Mesenchymal stem cell (in vitro differentiated cells and primary cell): ENCODE data around the gene DNAJC13.

ENCODE experiments used
- DNase-seq: peaks from one replicate; pipeline ENCODE4 v3.0.0-alpha.2; 2013
- H2AFZ ChIP-seq: one replicate; pipeline ENCODE4 v1.6.1; 2013; ENCODE audit warnings: low read depth, mild to moderate bottlenecking, control low read depth, inconsistent platforms, low read length, moderate library complexity
- H2AK5ac ChIP-seq: 2 replicates; pipeline ENCODE4 v1.6.1; 2013; ENCODE audit warnings: low read length, moderate library complexity, mild to moderate bottlenecking, inconsistent platforms; ENCODE audit not compliant: severe bottlenecking
- H2BK120ac ChIP-seq: one replicate; pipeline ENCODE4 v1.6.1; 2013; ENCODE audit warnings: low read depth, mild to moderate bottlenecking, inconsistent platforms, low read length, moderate library complexity
- H2BK12ac ChIP-seq, 2 experiments: one replicate each; pipeline ENCODE4 v1.6.1; 2013; ENCODE audit warnings: inconsistent platforms in 2 of 2, low read length in 2 of 2, mild to moderate bottlenecking in 2 of 2, moderate library complexity in 2 of 2, control low read depth in 1 of 2
- H2BK15ac ChIP-seq: one replicate; pipeline ENCODE4 v1.6.1; 2013; ENCODE audit warnings: mild to moderate bottlenecking, low read depth, inconsistent platforms; ENCODE audit not compliant: poor library complexity, severe bottlenecking
- H2BK5ac ChIP-seq: 2 replicates; pipeline ENCODE4 v1.6.1; 2013; ENCODE audit warnings: low read depth, mild to moderate bottlenecking, low read length, control low read depth, inconsistent platforms; ENCODE audit not compliant: poor library complexity, severe bottlenecking
- H3K14ac ChIP-seq, 2 experiments: one replicate each; pipeline ENCODE4 v1.6.1; 2013; ENCODE audit warnings: inconsistent platforms in 2 of 2, low read length in 2 of 2, control low read depth in 1 of 2, mild to moderate bottlenecking in 1 of 2, moderate library complexity in 1 of 2
- H3K18ac ChIP-seq, 2 experiments: one replicate each; pipeline ENCODE4 v1.6.1; 2013; ENCODE audit warnings: inconsistent platforms in 2 of 2, low read length in 2 of 2, control low read depth in 1 of 2, low read depth in 1 of 2, mild to moderate bottlenecking in 1 of 2
- H3K23ac ChIP-seq, 2 experiments: one replicate each; pipeline ENCODE4 v1.6.1; 2013; ENCODE audit warnings: inconsistent platforms in 2 of 2, low read length in 2 of 2, mild to moderate bottlenecking in 2 of 2, moderate library complexity in 2 of 2, control low read depth in 1 of 2
- H3K27ac ChIP-seq: 2 replicates; pipeline ENCODE4 v1.5.1; 2013; ENCODE audit warnings: mild to moderate bottlenecking, moderate library complexity, low read length, control low read depth, inconsistent platforms; ENCODE audit not compliant: poor library complexity, severe bottlenecking
- H3K27me3 ChIP-seq, 2 experiments: 2 replicates each; pipeline versions ENCODE4 v1.6.1 to v1.7.0; 2013; ENCODE audit warnings: low read length in 2 of 2, mild to moderate bottlenecking in 2 of 2, moderate library complexity in 2 of 2, control low read depth in 1 of 2, inconsistent platforms in 1 of 2; ENCODE audit not compliant: control insufficient read depth in 1 of 2, insufficient read depth in 1 of 2
- H3K36me3 ChIP-seq, 2 experiments: 2 replicates each; pipeline versions ENCODE4 v1.6.1 to v1.7.0; 2013; ENCODE audit warnings: low read length in 2 of 2, control low read depth in 1 of 2, inconsistent platforms in 1 of 2, low read depth in 1 of 2, mild to moderate bottlenecking in 1 of 2; ENCODE audit not compliant: insufficient read depth in 2 of 2, control insufficient read depth in 1 of 2
- H3K4ac ChIP-seq, 2 experiments: one replicate each; pipeline ENCODE4 v1.6.1; 2013; ENCODE audit warnings: inconsistent platforms in 2 of 2, low read length in 2 of 2, mild to moderate bottlenecking in 2 of 2, moderate library complexity in 2 of 2, control low read depth in 1 of 2, low read depth in 1 of 2
- H3K4me1 ChIP-seq: 2 replicates; pipeline ENCODE4 v1.6.1; 2013; ENCODE audit warnings: low read depth, low read length, control low read depth; ENCODE audit not compliant: control insufficient read depth, insufficient read depth
- H3K4me2 ChIP-seq: 2 replicates; pipeline ENCODE4 v1.6.1; 2013; ENCODE audit warnings: low read length, mild to moderate bottlenecking, inconsistent platforms; ENCODE audit not compliant: poor library complexity, severe bottlenecking
- H3K4me3 ChIP-seq, 2 experiments: 2 replicates each; pipeline versions ENCODE4 v1.5.1 to v1.7.0; 2013; ENCODE audit warnings: low read length in 2 of 2, mild to moderate bottlenecking in 2 of 2, control low read depth in 1 of 2, low read depth in 1 of 2; ENCODE audit not compliant: insufficient read depth in 1 of 2
- H3K79me1 ChIP-seq: replicated peaks from 2 replicates; pipeline ENCODE4 v1.6.1; 2013; ENCODE audit warnings: mild to moderate bottlenecking, control low read depth, low read length, inconsistent platforms; ENCODE audit not compliant: poor library complexity, severe bottlenecking
- H3K9ac ChIP-seq: 2 replicates; pipeline ENCODE4 v1.7.0; 2013; ENCODE audit warnings: mild to moderate bottlenecking, low read length, moderate library complexity
- H3K9me3 ChIP-seq: 2 replicates; pipeline ENCODE4 v1.7.0; 2013; ENCODE audit warnings: mild to moderate bottlenecking, low read length; ENCODE audit not compliant: control insufficient read depth
- H4K8ac ChIP-seq: one replicate; pipeline ENCODE4 v1.6.1; 2013; ENCODE audit warnings: inconsistent platforms, mild to moderate bottlenecking, low read length, moderate library complexity
- H4K91ac ChIP-seq: one replicate; pipeline ENCODE4 v1.6.1; 2013; ENCODE audit warnings: mild to moderate bottlenecking, low read length, inconsistent platforms
- WGBS: methylation state at CpG from one replicate; pipeline ENCODE4 v1.1.7; 2013; ENCODE audit warnings: mixed read lengths; 5-methylcytosine and 5-hydroxymethylcytosine counted together

The DNAJC13 gene

GRCh38 chr3:132563420-132564069 lies 146.2 kb downstream of the DNAJC13 start:
- no peaks in the 10 kb centered on the region for H3K27me3 ChIP-seq

GRCh38 chr3:132564070-132564465 lies 146.8 kb downstream of the DNAJC13 start:
- Histone ChIP-seq H3K4me1 (peaks cover 2% of the 10 kb centered on the region), H3K9ac (peak overlapping the region; percentile 71), H2BK120ac (no peak overlapping the region), H3K79me1 (no peaks in the 10 kb centered on the region), H2BK12ac (no peak overlapping the region), H3K27ac (no peak overlapping the region), H2AK5ac (no peak overlapping the region), H3K4me2 (no peak overlapping the region), H3K4ac (no peak overlapping the region), H3K36me3 (peaks cover 3 to 16% of the 10 kb centered on the region in 2 experiments), H3K14ac (no peak overlapping the region), H2BK5ac (no peak overlapping the region), H4K8ac (no peak overlapping the region), H3K18ac (no peak overlapping the region), H3K9me3 (peaks cover 4% of the 10 kb centered on the region), H3K4me3 (no peak overlapping the region), H3K27me3 (no peaks in the 10 kb centered on the region), H3K23ac (no peak overlapping the region), H4K91ac (no peak overlapping the region), H2BK15ac (no peak overlapping the region), H2AFZ (no peak overlapping the region)
- DNase-seq: no peak
- 100% methylated on average over 1 of the region's 2 CpGs for WGBS

More at GRCh38 chr3:132563420-132564069, 146.2 kb downstream of the DNAJC13 start:
- no peak overlapping the region for H2BK5ac ChIP-seq
- peaks cover 4% of the 10 kb centered on the region for H3K9me3 ChIP-seq
- peaks cover 3 to 21% of the 10 kb centered on the region in 2 experiments for H3K36me3 ChIP-seq
- no peak overlapping the region for H3K18ac ChIP-seq
- no peak overlapping the region for H3K4ac ChIP-seq
- H3K9ac ChIP-seq: peak overlapping the region; percentile 71
- H2BK120ac ChIP-seq: no peak overlapping the region
- H2BK12ac ChIP-seq: no peak overlapping the region
- H4K8ac ChIP-seq: no peak overlapping the region
- no peak overlapping the region for H3K4me3 ChIP-seq
- H2BK15ac ChIP-seq: no peak overlapping the region
- no peaks in the 10 kb centered on the region for H3K79me1 ChIP-seq
- H2AK5ac ChIP-seq: no peak overlapping the region
- no peak overlapping the region for H4K91ac ChIP-seq
- H2AFZ ChIP-seq: no peak overlapping the region
- no peak overlapping the region for H3K4me2 ChIP-seq
- peaks cover 2% of the 10 kb centered on the region for H3K4me1 ChIP-seq
- DNase-seq: no peak
- H3K23ac ChIP-seq: no peak overlapping the region
- 95% methylated on average over 2 of the region's 4 CpGs for WGBS
- H3K27ac ChIP-seq: no peak overlapping the region
- H3K14ac ChIP-seq: no peak overlapping the region

GRCh38 chr3:132568422-132568821 lies 151.1 kb downstream of the DNAJC13 start:
- no peaks in the 10 kb centered on the region for H3K4me1 ChIP-seq
- no peak overlapping the region for H2BK12ac ChIP-seq
- no peak overlapping the region for H3K14ac ChIP-seq
- no peak overlapping the region for H3K27ac ChIP-seq
- H3K4me2 ChIP-seq: no peak overlapping the region
- no peak overlapping the region for H2BK15ac ChIP-seq
- H3K23ac ChIP-seq: no peak overlapping the region
- H3K27me3 ChIP-seq: no peaks in the 10 kb centered on the region
- DNase-seq: no peak
- no peak overlapping the region for H4K91ac ChIP-seq
- no peak overlapping the region for H3K4me3 ChIP-seq
- H3K36me3 ChIP-seq: peaks cover 3 to 4% of the 10 kb centered on the region in 2 experiments
- H3K18ac ChIP-seq: no peak overlapping the region
- no peak overlapping the region for H2AK5ac ChIP-seq
- H2AFZ ChIP-seq: no peak overlapping the region
- 100% methylated on average over 1 of the region's 2 CpGs for WGBS
- H4K8ac ChIP-seq: no peak overlapping the region
- H3K4ac ChIP-seq: no peak overlapping the region
- H3K9ac ChIP-seq: peak overlapping the region; percentile 84
- no peak overlapping the region for H2BK120ac ChIP-seq
- H3K79me1 ChIP-seq: no peaks in the 10 kb centered on the region
- H3K9me3 ChIP-seq: no peaks in the 10 kb centered on the region
- no peak overlapping the region for H2BK5ac ChIP-seq

GRCh38 chr3:132569153-132569552 lies 151.9 kb downstream of the DNAJC13 start:
- Histone ChIP-seq H3K27me3 (no peaks in the 10 kb centered on the region), H3K9me3 (no peaks in the 10 kb centered on the region), H3K4me3 (no peak overlapping the region), H3K4me1 (no peaks in the 10 kb centered on the region), H3K27ac (no peak overlapping the region), H3K4ac (no peak overlapping the region), H2BK12ac (no peak overlapping the region), H3K9ac (peak overlapping the region; percentile 84), H3K23ac (no peak overlapping the region), H3K36me3 (peaks cover 3 to 4% of the 10 kb centered on the region in 2 experiments), H2AK5ac (no peak overlapping the region), H2BK15ac (no peak overlapping the region), H2BK5ac (no peak overlapping the region), H4K8ac (no peak overlapping the region), H4K91ac (no peak overlapping the region), H3K18ac (no peak overlapping the region), H2AFZ (no peak overlapping the region), H3K14ac (no peak overlapping the region), H3K4me2 (no peak overlapping the region), H3K79me1 (no peaks in the 10 kb centered on the region), H2BK120ac (no peak overlapping the region)
- 74% methylated on average over 2 of the region's 2 CpGs for WGBS
- peak; percentile 19 for DNase-seq
